Peyer's patch (tissue), 4 donors: ENCODE data around the gene TEX13A.

Experiments
- CTCF ChIP-seq, 6 experiments: fragments of 450-650 bp in 4 of 6; fragments of 200-600 bp in 2 of 6; sonication (generic) in 1 of 6; IDR thresholded peaks; one replicate each; pipeline ENCODE4 v1.5.1; 2017 to 2019; ENCODE audit warnings: antibody characterized with exemption in 6 of 6, mild to moderate bottlenecking in 3 of 6, moderate library complexity in 1 of 6
- POLR2A ChIP-seq, 2 donors: fragments of 450-650 bp; IDR thresholded peaks; one replicate each; pipeline ENCODE4 v1.5.1; 2017; ENCODE audit warnings: antibody characterized with exemption in 2 of 2, mild to moderate bottlenecking in 2 of 2, moderate library complexity in 2 of 2

- TF ChIP-seq CTCF (IDR thresholded peaks at IDR 0.05) (no peak), POLR2A (IDR thresholded peaks at IDR 0.05) (no peak)
Observed at GRCh38 chrX:105228602-105229001, 8.1 kb upstream of the TEX13A start.
